Spleen (tissue), 7 donors: Measurements from ENCODE around the gene PLEKHA5.

Source experiments
- POLR2A ChIP-seq, 3 donors: fragments of 450-650 bp; IDR thresholded peaks; one replicate each; pipeline ENCODE4 v1.5.1; 2017; ENCODE audit warnings: antibody characterized with exemption in 3 of 3, mild to moderate bottlenecking in 1 of 3
- POLR2AphosphoS5 ChIP-seq, 3 donors: sonication (generic); formaldehyde crosslinking; IDR thresholded peaks; one replicate each; pipeline ENCODE4 v1.5.1; 2017; ENCODE audit warnings: antibody characterized with exemption in 3 of 3
- TF ChIP-seq, protein P1 (sequence below), 11 experiments: fragments of 200-600 bp in 7 of 11; fragments of 450-650 bp in 4 of 11; sonication (generic) in 4 of 11; IDR thresholded peaks in 8 of 11; conservative IDR thresholded peaks in 3 of 11; 1 replicate in 7 of 11; 2 replicates in 4 of 11; pipeline versions ENCODE4 v1.4.0 to v1.8.0; 2016 to 2021; ENCODE audit warnings: antibody characterized with exemption in 11 of 11, inconsistent platforms in 4 of 11, mild to moderate bottlenecking in 1 of 11
- donor health status: DM: no; HTN: no; CAD: no; lungs with moderate emphysema.
- donor health status: DM: no; HTN: no; CAD: no.
- donor health status: DM: no; HTN: no; CAD: no.

DNA sequence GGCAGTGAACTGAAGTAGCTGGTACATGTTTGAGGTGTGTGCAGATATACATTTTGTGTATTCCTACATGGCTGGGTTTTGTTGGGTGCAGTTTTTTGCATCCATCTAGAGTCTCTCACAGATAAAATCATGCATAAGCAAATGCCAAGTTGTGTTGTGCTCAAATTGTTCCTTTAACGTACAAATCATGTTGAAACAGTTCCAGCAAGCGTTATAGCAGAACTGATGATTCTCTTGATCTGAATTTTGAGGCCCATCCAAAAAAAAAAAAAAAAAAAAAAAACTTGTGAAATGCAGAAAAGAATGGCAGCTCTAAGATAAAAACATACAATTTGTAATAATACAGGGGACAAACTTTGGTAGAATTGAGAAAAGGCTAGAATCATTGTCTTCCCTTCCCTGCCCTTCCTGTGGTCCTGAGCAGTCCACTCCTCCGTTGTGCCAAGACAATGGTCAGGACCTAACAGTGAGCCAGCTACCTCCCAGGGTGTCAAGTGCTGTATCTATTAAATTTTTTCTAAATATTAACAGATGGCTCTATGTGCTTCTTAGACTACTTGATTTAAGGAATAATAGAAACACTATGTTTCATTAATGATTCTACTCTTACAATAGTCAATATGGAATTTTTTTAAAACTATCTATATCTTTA, 122.1 kb downstream of the PLEKHA5 start:
- TF ChIP-seq, protein P1, sequence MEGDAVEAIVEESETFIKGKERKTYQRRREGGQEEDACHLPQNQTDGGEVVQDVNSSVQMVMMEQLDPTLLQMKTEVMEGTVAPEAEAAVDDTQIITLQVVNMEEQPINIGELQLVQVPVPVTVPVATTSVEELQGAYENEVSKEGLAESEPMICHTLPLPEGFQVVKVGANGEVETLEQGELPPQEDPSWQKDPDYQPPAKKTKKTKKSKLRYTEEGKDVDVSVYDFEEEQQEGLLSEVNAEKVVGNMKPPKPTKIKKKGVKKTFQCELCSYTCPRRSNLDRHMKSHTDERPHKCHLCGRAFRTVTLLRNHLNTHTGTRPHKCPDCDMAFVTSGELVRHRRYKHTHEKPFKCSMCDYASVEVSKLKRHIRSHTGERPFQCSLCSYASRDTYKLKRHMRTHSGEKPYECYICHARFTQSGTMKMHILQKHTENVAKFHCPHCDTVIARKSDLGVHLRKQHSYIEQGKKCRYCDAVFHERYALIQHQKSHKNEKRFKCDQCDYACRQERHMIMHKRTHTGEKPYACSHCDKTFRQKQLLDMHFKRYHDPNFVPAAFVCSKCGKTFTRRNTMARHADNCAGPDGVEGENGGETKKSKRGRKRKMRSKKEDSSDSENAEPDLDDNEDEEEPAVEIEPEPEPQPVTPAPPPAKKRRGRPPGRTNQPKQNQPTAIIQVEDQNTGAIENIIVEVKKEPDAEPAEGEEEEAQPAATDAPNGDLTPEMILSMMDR (IDR thresholded peaks at IDR 0.05 in 8 of 11, conservative IDR thresholded peaks at IDR 0.05 in 3 of 11) = no peak
- TF ChIP-seq POLR2AphosphoS5 (IDR thresholded peaks at IDR 0.05) = no peak
- TF ChIP-seq POLR2A (IDR thresholded peaks at IDR 0.05) = no peak
